ENCODE data around the gene CLEC14A. TPM values are rescaled to one million over a fixed set of nuclear protein-coding genes. Genes with fewer than 3 reads are reported as not detected.

Gene CLEC14A
- total RNA-seq, 3 donors from 2014 or later (not counting 1 experiment from before 2014, with no cell fraction given), result not detected

- no peak for DNase-seq
- Histone ChIP-seq H3K27ac (ENCODE audit: low read length) (no peak overlapping the region), H3K4me3 (ENCODE audit: low read length) (no peak overlapping the region), H3K27me3 (ENCODE audit: control insufficient read depth, insufficient read depth, low read length) (peaks cover 3% of the 10 kb centered on the region), H3K4me1 (ENCODE audit: control insufficient read depth, insufficient read depth, low read length) (no peaks in the 10 kb centered on the region), H3K9me3 (ENCODE audit: control insufficient read depth, insufficient read depth, low read length) (peaks cover 3% of the 10 kb centered on the region), H3K36me3 (ENCODE audit: control insufficient read depth, insufficient read depth, low read length) (no peaks in the 10 kb centered on the region)
- H3K9me3 Mint-ChIP-seq, result peaks cover 2% of the 10 kb centered on the region in 2 donors
- no peak overlapping the region for H3K4me3 Mint-ChIP-seq
- H3K27ac Mint-ChIP-seq, result no peak overlapping the region
- peaks cover 0 to 4% of the 10 kb centered on the region in 2 donors for H3K27me3 Mint-ChIP-seq (ENCODE audit: low read depth in 2 of 2)
- ATAC-seq, result no peak
- H3K4me1 Mint-ChIP-seq, result no peaks in the 10 kb centered on the region
- H3K36me3 Mint-ChIP-seq, result no peaks in the 10 kb centered on the region
- 90% methylated on average over 1 of the region's 1 CpG for WGBS (ENCODE audit: insufficient coverage)
- intact Hi-C loops (cut with micrococcal nuclease), result no loop called here
- no peak for TF ChIP-seq CTCF (IDR thresholded peaks at IDR 0.05)
Measured at GRCh38 chr14:38279572-38279971, 23.7 kb upstream of the CLEC14A start.

- H3K36me3 ChIP-seq (ENCODE audit: control insufficient read depth, insufficient read depth, low read length), result no peaks in the 10 kb centered on the region
- no peak for DNase-seq
- intact Hi-C loops (cut with micrococcal nuclease), result no loop called here
- TF ChIP-seq CTCF (IDR thresholded peaks at IDR 0.05), result no peak
- H3K27me3 Mint-ChIP-seq (ENCODE audit: low read depth in 2 of 2), result peaks cover 0 to 4% of the 10 kb centered on the region in 2 donors
- no peak overlapping the region for H3K4me3 Mint-ChIP-seq
- no peaks in the 10 kb centered on the region for H3K9me3 Mint-ChIP-seq
- no peak overlapping the region for H3K27ac ChIP-seq (ENCODE audit: low read length)
- peaks cover 3% of the 10 kb centered on the region for H3K27me3 ChIP-seq (ENCODE audit: control insufficient read depth, insufficient read depth, low read length)
- no peaks in the 10 kb centered on the region for H3K4me1 Mint-ChIP-seq
- no peaks in the 10 kb centered on the region for H3K4me1 ChIP-seq (ENCODE audit: control insufficient read depth, insufficient read depth, low read length)
- H3K9me3 ChIP-seq (ENCODE audit: control insufficient read depth, insufficient read depth, low read length), result no peaks in the 10 kb centered on the region
- H3K27ac Mint-ChIP-seq, result no peak overlapping the region
- no peak overlapping the region for H3K4me3 ChIP-seq (ENCODE audit: low read length)
- 100% methylated on average over 1 of the region's 1 CpG for WGBS (ENCODE audit: insufficient coverage)
- no peak for ATAC-seq
- no peaks in the 10 kb centered on the region for H3K36me3 Mint-ChIP-seq
Measured at GRCh38 chr14:38278035-38278434, 22.1 kb upstream of the CLEC14A start.

- Mint-ChIP-seq H3K4me1 (no peaks in the 10 kb centered on the region), H3K36me3 (peaks cover 8% of the 10 kb centered on the region), H3K27me3 (ENCODE audit: low read depth in 2 of 2) (peaks cover 8 to 15% of the 10 kb centered on the region in 2 donors), H3K9me3 (peaks cover 6 to 17% of the 10 kb centered on the region in 2 donors), H3K27ac (no peak overlapping the region), H3K4me3 (no peak overlapping the region)
- DNase-seq, result no peak
- intact Hi-C loops (cut with micrococcal nuclease), result no loop called here
- Histone ChIP-seq H3K36me3 (ENCODE audit: control insufficient read depth, insufficient read depth, low read length) (no peaks in the 10 kb centered on the region), H3K4me1 (ENCODE audit: control insufficient read depth, insufficient read depth, low read length) (no peaks in the 10 kb centered on the region), H3K9me3 (ENCODE audit: control insufficient read depth, insufficient read depth, low read length) (no peaks in the 10 kb centered on the region), H3K27ac (ENCODE audit: low read length) (no peak overlapping the region), H3K27me3 (ENCODE audit: control insufficient read depth, insufficient read depth, low read length) (peaks cover 2% of the 10 kb centered on the region), H3K4me3 (ENCODE audit: low read length) (no peak overlapping the region)
- no peak for TF ChIP-seq CTCF (IDR thresholded peaks at IDR 0.05)
- no peak for ATAC-seq
- WGBS (ENCODE audit: insufficient coverage), result 92% methylated on average over 4 of the region's 4 CpGs
Measured at GRCh38 chr14:38262844-38263243, 7.0 kb upstream of the CLEC14A start.

- Mint-ChIP-seq H3K27me3 (ENCODE audit: low read depth in 2 of 2) (peaks cover 13 to 27% of the 10 kb centered on the region in 2 donors), H3K4me3 (no peak overlapping the region), H3K9me3 (peaks cover 3 to 16% of the 10 kb centered on the region in 2 donors), H3K36me3 (peaks cover 5% of the 10 kb centered on the region), H3K4me1 (no peaks in the 10 kb centered on the region), H3K27ac (no peak overlapping the region)
- intact Hi-C loops (cut with micrococcal nuclease), result no loop called here
- H3K4me1 ChIP-seq (ENCODE audit: control insufficient read depth, insufficient read depth, low read length), result no peaks in the 10 kb centered on the region
- DNase-seq (no peak), ATAC-seq (no peak)
- peaks cover 2% of the 10 kb centered on the region for H3K27me3 ChIP-seq (ENCODE audit: control insufficient read depth, insufficient read depth, low read length)
- no peaks in the 10 kb centered on the region for H3K9me3 ChIP-seq (ENCODE audit: control insufficient read depth, insufficient read depth, low read length)
- no peaks in the 10 kb centered on the region for H3K36me3 ChIP-seq (ENCODE audit: control insufficient read depth, insufficient read depth, low read length)
- no peak overlapping the region for H3K4me3 ChIP-seq (ENCODE audit: low read length)
- WGBS (ENCODE audit: insufficient coverage), result 88% methylated on average over 1 of the region's 1 CpG
- no peak for TF ChIP-seq CTCF (IDR thresholded peaks at IDR 0.05)
- H3K27ac ChIP-seq (ENCODE audit: low read length), result no peak overlapping the region
Measured at GRCh38 chr14:38261620-38262019, 5.7 kb upstream of the CLEC14A start.
